Activated T-cell treated with anti-CD3 and anti-CD28 coated beads, Interleukin-2, amount 50 U/mL, for 72 hours (primary cell): ENCODE measurements around the gene PNISR. TPM values are rescaled to one million over a fixed set of nuclear protein-coding genes. Genes with fewer than 3 reads are reported as not detected.
"Not testable (repeated sequence)": the region's sequence is repeated elsewhere in the genome, so short reads cannot be mapped to it uniquely, and the experiment has no call there.

ENCODE experiments used
- ATAC-seq, 2 donors: fragments of 150-1000 bp; cut with Tn5 transposase; replicated peaks in 1 of 2; 2 replicates each; pipeline ENCODE4 v1.10.0; 2021; ENCODE audit warnings: moderate library complexity in 2 of 2, mild to moderate bottlenecking in 1 of 2
- DNase-seq, 2 donors: peaks; one replicate each; pipeline ENCODE4 v3.0.0; 2021 to 2022; ENCODE audit warnings: mixed read lengths in 1 of 2
- H3K27ac Mint-ChIP-seq: one replicate; pipeline ENCODE4 v1.8.0; 2022; ENCODE audit warnings: mild to moderate bottlenecking, moderate library complexity, mixed read lengths
- H3K27me3 Mint-ChIP-seq: one replicate; pipeline ENCODE4 v1.8.0; 2022; ENCODE audit warnings: low read depth, mixed read lengths
- H3K36me3 Mint-ChIP-seq, 2 donors: one replicate each; pipeline ENCODE4 v1.8.0; 2022; ENCODE audit warnings: mixed read lengths in 2 of 2, mild to moderate bottlenecking in 1 of 2; ENCODE audit not compliant: insufficient read depth in 2 of 2
- H3K4me1 Mint-ChIP-seq: one replicate; pipeline ENCODE4 v1.8.0; 2022; ENCODE audit warnings: low read depth, mixed read lengths
- H3K4me3 Mint-ChIP-seq, 2 donors: one replicate each; pipeline ENCODE4 v1.8.0; 2022; ENCODE audit warnings: mild to moderate bottlenecking in 2 of 2, mixed read lengths in 2 of 2, moderate library complexity in 2 of 2
- H3K9me3 Mint-ChIP-seq, 2 donors: one replicate each; pipeline ENCODE4 v1.8.0; 2022; ENCODE audit warnings: mixed read lengths in 2 of 2
- total RNA-seq, 2 donors: library from RNA; stranded (reverse); gene quantifications; one replicate each; pipeline ENCODE4 v1.2.3, GENCODE V29; 2022

The PNISR gene
- total RNA-seq: 100 to 1,000 TPM; 183 to 192 TPM

- ATAC-seq (peak; percentile 92), DNase-seq (peak; percentile 86 to 87)
- no peaks in the 10 kb centered on the region for H3K27me3 Mint-ChIP-seq
- peaks cover 67% of the 10 kb centered on the region for H3K4me1 Mint-ChIP-seq
- peak within 1 kb of the TSS; percentile 91 to 95 for H3K4me3 Mint-ChIP-seq
- peaks cover 5 to 25% of the 10 kb centered on the region in 2 donors for H3K36me3 Mint-ChIP-seq
- H3K9me3 Mint-ChIP-seq: no peaks in the 10 kb centered on the region
- H3K27ac Mint-ChIP-seq: peak within 1 kb of the TSS; percentile 97
Observed at GRCh38 chr6:99424761-99425646, at the start of gene PNISR. PNISR (minus strand) TSS chr6:99425308; CDS start chr6:99414659, 10,649 bp downstream.

DNA sequence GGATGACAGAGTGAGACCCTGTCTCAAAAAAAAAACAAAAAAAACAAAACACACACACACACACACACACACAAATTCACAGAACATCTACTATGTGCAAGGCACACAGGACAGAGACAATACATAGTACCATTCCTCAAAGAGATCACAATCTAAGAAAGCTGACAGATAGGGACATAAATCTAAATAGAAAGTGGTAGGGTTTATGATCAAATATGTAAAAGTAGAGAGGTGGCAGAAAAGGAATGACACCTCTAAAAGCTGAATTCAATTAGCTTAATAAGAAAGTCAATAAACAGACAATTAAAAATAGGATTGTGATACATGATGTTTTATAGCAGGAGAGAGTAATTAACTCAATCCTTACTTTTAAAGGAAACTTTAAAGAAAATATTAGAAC lies 48.6 kb upstream of the PNISR start:
- no peak overlapping the region for H3K4me3 Mint-ChIP-seq
- peaks cover 0 to 1% of the 10 kb centered on the region in 2 donors for H3K36me3 Mint-ChIP-seq

DNA sequence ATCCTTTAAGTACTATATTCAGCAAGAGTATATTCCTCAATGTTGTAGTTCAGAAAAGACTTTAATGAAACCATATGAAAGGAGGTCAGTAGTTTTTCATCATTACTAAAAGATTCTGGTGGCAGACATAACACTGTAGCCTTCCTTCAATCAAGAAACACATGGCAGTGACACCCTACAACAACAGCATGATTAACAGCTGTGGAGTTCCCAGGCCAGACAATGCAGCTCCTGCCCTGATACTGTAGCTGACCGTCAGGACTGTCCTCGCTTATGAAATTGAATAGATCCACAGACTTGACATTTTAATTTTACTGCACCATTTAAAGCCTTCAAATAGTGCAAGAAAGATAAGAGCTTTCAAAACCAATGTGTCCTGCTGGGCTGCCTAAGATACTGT lies 46.5 kb upstream of the PNISR start:
- H3K27ac Mint-ChIP-seq: no peak overlapping the region
- H3K4me3 Mint-ChIP-seq: no peak overlapping the region
- H3K27me3 Mint-ChIP-seq: no peaks in the 10 kb centered on the region
- DNase-seq: no peak
- no peaks in the 10 kb centered on the region for H3K4me1 Mint-ChIP-seq
- ATAC-seq: no peak
- peaks cover 0 to 1% of the 10 kb centered on the region in 2 donors for H3K36me3 Mint-ChIP-seq
- H3K9me3 Mint-ChIP-seq: no peaks in the 10 kb centered on the region

More for the DNA sequence above, 48.6 kb upstream of the PNISR start:
- H3K9me3 Mint-ChIP-seq: no peaks in the 10 kb centered on the region
- no peaks in the 10 kb centered on the region for H3K4me1 Mint-ChIP-seq
- ATAC-seq (no peak), DNase-seq (no peak)
- H3K27ac Mint-ChIP-seq: no peak overlapping the region
- H3K27me3 Mint-ChIP-seq: no peaks in the 10 kb centered on the region

- no peak for ATAC-seq
- H3K27ac Mint-ChIP-seq: no peak overlapping the region
- no peak for DNase-seq
- no peaks in the 10 kb centered on the region for H3K4me1 Mint-ChIP-seq
- no peak overlapping the region for H3K4me3 Mint-ChIP-seq
- H3K27me3 Mint-ChIP-seq: no peaks in the 10 kb centered on the region
- H3K36me3 Mint-ChIP-seq: peaks cover 0 to 4% of the 10 kb centered on the region in 2 donors
- no peaks in the 10 kb centered on the region for H3K9me3 Mint-ChIP-seq
Observed at GRCh38 chr6:99467509-99468106, 42.5 kb upstream of the PNISR start.

- H3K9me3 Mint-ChIP-seq, ATAC-seq, H3K4me3 Mint-ChIP-seq, DNase-seq, H3K27ac Mint-ChIP-seq, H3K27me3 Mint-ChIP-seq, H3K4me1 Mint-ChIP-seq: not testable (repeated sequence)
- peaks cover 5 to 12% of the 10 kb centered on the region in 2 donors for H3K36me3 Mint-ChIP-seq
Observed at GRCh38 chr6:99459133-99459532, 34.0 kb upstream of the PNISR start.

DNA sequence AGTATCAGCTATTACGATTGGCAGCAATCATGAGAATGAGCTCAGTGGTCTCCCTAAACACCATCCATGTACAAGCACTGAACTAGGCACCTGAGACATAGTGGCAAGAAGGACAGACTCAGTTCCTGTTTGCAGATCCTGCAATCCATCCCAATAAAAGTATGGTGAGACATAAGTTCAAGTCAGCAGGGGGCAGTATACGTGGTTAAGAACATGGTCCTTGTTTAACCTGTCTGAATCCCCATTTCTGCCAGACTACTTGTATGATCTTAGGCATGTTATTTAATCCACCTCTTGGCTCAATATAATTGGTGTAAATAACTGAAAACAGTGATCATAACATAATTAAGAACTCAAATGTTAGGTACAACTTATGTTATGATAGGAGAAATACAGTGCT lies 33.2 kb upstream of the PNISR start:
- no peak overlapping the region for H3K27ac Mint-ChIP-seq
- peaks cover 5 to 13% of the 10 kb centered on the region in 2 donors for H3K36me3 Mint-ChIP-seq
- H3K4me1 Mint-ChIP-seq: no peaks in the 10 kb centered on the region
- H3K4me3 Mint-ChIP-seq: no peak overlapping the region
- H3K9me3 Mint-ChIP-seq: peaks cover 0 to 3% of the 10 kb centered on the region in 2 donors
- ATAC-seq: no peak
- no peak for DNase-seq
- no peaks in the 10 kb centered on the region for H3K27me3 Mint-ChIP-seq

DNA sequence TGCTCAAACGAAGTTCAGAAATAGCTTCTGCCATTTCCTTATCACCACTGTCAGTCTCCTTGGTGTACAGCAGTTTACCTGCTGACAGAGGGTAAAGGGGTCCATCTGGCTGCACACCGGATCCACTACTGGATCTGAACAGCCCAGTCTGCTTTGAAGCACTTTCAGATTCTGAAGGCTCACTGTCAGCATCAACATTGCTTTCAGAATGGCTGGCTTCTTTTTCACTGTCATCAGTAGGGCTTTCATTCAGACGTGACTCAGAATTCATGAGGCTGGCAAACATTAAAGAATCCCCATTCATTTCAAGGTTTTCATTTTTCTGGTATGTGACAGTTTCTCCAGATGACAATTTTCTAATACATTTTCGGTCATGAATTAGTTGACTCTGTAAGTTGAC lies 21.0 kb upstream of the PNISR start:
- DNase-seq: no peak
- Mint-ChIP-seq H3K27ac (no peak overlapping the region), H3K27me3 (no peaks in the 10 kb centered on the region), H3K9me3 (peaks cover 4 to 15% of the 10 kb centered on the region in 2 donors), H3K4me3 (no peak overlapping the region), H3K36me3 (peaks cover 15 to 34% of the 10 kb centered on the region in 2 donors), H3K4me1 (no peaks in the 10 kb centered on the region)
- peak; percentile 31 to 82 for ATAC-seq

DNA sequence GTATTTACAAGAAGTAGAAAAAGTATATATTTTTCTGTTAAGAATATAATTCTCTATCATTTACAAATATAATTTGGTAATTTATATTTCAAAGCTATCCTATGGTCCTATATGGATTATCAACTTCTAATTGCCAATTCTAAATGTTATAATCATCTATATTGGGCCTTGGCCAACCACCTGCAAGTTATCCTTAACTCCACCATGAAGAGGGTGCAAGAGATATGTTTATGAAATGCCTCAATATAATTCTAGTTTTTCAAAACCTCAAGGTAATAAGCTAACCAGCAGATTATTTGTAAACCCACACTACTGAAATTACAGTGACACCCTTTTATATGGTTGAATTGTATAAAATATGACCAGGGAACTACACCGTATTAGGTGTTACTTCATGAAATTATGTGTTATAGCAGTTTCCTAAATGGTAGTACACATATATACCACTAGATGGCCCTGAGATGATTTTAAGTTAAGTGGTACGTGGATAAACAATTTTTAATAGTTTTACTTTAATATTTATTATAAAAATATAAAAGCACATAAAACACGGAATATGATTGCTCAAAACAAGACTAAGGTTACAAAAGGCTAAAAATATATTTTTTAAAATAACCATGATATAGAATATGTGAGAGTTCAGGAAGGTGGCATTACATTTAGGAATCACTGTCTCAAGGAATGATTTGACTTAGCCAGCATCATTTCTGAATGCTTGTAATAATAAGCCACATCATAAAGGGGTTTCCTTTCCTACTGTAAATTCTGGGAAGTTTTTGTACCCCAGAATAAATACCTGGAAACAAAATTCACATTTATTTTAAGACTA lies 9.8 kb upstream of the PNISR start:
- H3K4me3 Mint-ChIP-seq: no peak overlapping the region
- no peak for ATAC-seq
- no peaks in the 10 kb centered on the region for H3K9me3 Mint-ChIP-seq

DNA sequence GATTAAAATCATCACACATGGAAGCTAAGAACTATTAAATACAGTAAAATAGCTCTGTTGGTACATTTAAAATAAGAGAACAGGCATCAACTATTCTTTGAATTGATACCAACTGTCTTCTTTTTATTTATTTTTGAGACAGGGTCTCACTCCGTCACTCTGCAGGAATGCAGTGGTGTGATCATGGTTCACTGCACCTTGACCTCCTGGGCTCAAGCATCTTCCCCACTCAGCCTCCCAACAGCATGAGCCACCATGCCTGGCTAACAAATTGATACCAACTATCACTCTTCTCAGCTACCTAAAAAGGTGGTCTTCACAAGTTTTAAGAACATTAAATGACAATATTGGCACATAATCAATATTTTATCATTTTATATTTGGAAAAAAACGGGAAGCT lies 7.8 kb upstream of the PNISR start:
- no peak for ATAC-seq

More for the DNA sequence above, 9.8 kb upstream of the PNISR start:
- H3K27ac Mint-ChIP-seq: no peak overlapping the region
- no peaks in the 10 kb centered on the region for H3K27me3 Mint-ChIP-seq
- peaks cover 0 to 4% of the 10 kb centered on the region in 2 donors for H3K36me3 Mint-ChIP-seq
- H3K4me1 Mint-ChIP-seq: no peaks in the 10 kb centered on the region
- no peak for DNase-seq

DNA sequence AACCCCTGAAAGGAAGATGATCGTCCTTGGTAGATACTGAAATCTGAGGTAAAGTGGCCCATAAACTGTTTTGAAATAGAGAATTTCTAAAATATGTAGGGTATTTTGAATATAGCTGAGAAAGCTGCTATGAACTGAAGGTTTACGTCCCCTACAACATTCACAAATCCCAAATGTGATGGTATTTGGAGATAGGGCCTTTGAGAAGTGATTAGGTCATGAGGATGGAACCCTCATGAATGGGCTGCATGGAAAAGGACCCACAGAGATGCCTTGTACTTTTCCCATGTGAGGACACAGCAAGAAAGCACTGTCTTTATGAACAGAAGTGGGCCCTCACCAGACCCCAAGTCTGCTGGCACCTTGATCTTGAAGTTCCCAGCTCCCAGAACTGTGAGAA lies 6.8 kb upstream of the PNISR start:
- H3K27me3 Mint-ChIP-seq: no peaks in the 10 kb centered on the region
- no peak for DNase-seq
- H3K36me3 Mint-ChIP-seq: peaks cover 0 to 6% of the 10 kb centered on the region in 2 donors
- no peak overlapping the region for H3K4me3 Mint-ChIP-seq
- no peaks in the 10 kb centered on the region for H3K9me3 Mint-ChIP-seq
- no peak for ATAC-seq
- peaks cover 15% of the 10 kb centered on the region for H3K4me1 Mint-ChIP-seq
- no peak overlapping the region for H3K27ac Mint-ChIP-seq

More for the DNA sequence above, 7.8 kb upstream of the PNISR start:
- H3K27me3 Mint-ChIP-seq: no peaks in the 10 kb centered on the region
- DNase-seq: no peak
- no peak overlapping the region for H3K27ac Mint-ChIP-seq
- no peak overlapping the region for H3K4me3 Mint-ChIP-seq
- H3K4me1 Mint-ChIP-seq: peaks cover 6% of the 10 kb centered on the region
- H3K9me3 Mint-ChIP-seq: no peaks in the 10 kb centered on the region
- peaks cover 0 to 5% of the 10 kb centered on the region in 2 donors for H3K36me3 Mint-ChIP-seq

- H3K9me3 Mint-ChIP-seq: no peaks in the 10 kb centered on the region
- peaks cover 3 to 10% of the 10 kb centered on the region in 2 donors for H3K36me3 Mint-ChIP-seq
- H3K27ac Mint-ChIP-seq: peak overlapping the region; percentile 24
- H3K27me3 Mint-ChIP-seq: no peaks in the 10 kb centered on the region
- DNase-seq: no peak
- no peak overlapping the region for H3K4me3 Mint-ChIP-seq
- ATAC-seq: no peak
- peaks cover 37% of the 10 kb centered on the region for H3K4me1 Mint-ChIP-seq
Observed at GRCh38 chr6:99427988-99428387, 2.9 kb upstream of the PNISR start.

GRCh38 chr6:99426451-99426757 lies 1.3 kb upstream of the PNISR start:
- no peak for DNase-seq
- Mint-ChIP-seq H3K9me3 (no peaks in the 10 kb centered on the region), H3K4me1 (peaks cover 53% of the 10 kb centered on the region), H3K4me3 (peak overlapping the region; percentile 91 to 95), H3K36me3 (peaks cover 3 to 23% of the 10 kb centered on the region in 2 donors), H3K27me3 (no peaks in the 10 kb centered on the region), H3K27ac (peak overlapping the region; percentile 97)
- no peak for ATAC-seq
